ENCODE data around the gene FDX1.
"Not testable (repeated sequence)": the region's sequence is repeated elsewhere in the genome, so short reads cannot be mapped to it uniquely, and the experiment has no call there.

The FDX1 gene, protein sequence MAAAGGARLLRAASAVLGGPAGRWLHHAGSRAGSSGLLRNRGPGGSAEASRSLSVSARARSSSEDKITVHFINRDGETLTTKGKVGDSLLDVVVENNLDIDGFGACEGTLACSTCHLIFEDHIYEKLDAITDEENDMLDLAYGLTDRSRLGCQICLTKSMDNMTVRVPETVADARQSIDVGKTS

DNA sequence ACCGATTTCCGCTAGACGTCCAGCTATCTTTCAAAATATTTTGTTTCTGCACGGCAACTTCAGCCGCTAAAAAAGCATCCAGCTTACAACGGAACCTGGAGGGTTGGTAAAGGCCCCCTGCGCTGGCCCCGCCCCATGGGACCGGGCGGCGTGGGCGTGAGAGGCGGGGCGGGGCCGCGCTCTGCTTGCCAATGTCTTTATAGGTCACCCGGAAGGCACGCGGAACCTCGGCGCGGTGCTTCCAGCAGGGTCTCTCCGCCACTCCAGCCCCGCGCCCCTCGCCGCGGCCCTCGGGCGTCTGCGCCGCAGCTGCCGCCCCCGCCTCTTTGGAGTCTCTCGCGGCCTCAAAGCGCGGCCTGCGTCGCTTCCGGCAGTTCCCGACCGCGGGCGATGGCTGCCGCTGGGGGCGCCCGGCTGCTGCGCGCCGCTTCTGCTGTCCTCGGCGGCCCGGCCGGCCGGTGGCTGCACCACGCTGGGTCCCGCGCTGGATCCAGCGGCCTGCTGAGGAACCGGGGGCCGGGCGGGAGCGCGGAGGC is at the start of gene FDX1:
Gene FDX1 (plus strand): TSS at position 218 of the 536 bp plus-strand sequence. CDS start 173 bp downstream, at position 391.
- peak; percentile 75 for DNase-seq (ENCODE audit: low spot score)

DNA sequence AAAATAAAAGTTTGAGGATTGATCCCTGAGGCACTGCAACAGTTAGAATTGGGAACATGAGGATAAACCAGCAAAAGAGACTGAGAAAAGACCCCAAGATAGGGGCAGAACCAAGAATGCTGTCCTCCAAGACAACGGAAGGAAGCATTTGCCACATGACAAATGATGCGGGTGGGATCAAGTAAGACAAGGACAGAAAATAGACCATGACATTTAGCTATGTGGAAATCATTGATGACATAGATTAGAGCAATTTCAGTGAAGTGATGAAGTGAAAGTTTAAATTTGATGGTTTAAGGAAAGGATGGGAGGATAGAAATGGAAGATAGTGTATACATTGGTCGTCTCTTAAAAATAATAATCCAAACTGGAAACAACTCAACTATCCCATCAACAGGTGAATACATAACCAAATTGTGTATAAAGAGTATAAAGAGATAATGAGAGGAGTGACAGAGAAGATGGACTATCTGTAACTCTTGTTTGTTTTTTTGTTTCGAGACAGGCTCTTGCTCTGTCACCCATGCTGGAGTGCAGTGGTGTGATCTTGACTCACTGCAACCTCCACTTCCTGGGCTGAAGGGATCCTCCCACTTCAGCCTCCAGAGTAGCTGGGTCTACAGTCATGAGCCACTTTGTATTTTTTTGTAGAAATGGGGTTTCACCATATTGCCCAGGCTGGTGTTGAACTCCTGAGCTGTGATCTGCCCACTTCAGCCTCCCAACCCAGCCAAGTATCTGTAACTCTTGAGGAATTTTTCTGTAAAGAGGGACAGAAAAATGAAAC is 48.7 kb upstream of the FDX1 start:
- DNase-seq (ENCODE audit: low spot score) = no peak

DNA sequence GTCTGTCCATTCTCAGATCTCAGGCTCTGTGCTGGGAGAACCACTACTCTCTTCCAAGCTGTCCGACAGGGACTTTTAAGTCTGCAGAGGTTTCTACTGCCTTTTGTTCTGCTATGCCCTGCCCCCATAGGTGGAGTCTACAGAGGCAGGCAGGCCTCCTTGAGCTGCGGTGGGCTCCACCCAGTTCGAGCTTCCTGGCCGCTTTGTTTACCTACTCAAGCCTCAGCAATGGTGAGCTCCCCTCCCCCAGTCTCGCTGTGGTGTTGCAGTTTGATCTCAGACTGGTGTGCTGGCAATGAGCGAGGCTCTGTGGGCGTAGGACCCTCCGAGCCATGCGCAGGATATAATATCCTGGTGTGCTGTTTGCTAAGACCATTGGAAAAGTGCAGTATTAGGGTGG is 41.5 kb upstream of the FDX1 start:
- not testable (repeated sequence) for DNase-seq (ENCODE audit: low spot score)

DNA sequence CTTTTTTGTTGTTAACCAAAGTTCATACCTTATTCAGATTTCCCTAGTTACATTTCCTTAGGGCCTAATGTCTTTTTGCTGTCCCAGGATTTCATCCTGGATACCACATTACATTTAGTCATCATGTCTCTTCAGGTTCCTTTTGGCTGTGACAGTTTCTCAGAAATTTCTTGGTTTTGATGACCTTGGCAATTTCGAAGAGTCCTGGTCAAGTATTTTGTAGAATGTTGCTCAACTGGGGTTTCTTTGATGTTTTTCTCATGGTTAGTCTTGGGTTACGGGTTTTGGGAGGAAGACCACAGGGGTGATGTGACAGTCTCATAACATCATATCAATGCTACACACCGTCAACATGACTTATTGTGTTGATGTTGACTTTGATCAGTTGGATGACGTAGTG is 39.8 kb upstream of the FDX1 start:
- DNase-seq (ENCODE audit: low spot score) = no peak

DNA sequence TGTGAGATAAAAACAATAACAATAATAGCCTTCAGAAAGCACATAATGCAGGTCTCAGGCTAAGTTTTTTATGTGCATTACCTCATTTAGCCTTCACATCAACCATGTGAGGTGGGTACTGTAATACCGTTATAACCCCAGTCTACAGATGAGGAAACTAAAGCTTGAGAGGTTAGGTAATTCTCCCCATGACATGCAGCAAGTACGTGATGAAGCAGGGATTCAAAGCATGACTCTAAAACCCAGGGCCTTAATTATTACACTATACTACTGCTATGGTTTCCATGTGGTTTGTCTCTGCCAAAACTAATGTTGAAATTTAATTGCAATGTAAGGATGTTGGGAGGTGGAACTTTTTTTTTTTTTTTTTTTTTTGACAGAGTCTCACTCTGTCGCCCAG is 37.7 kb upstream of the FDX1 start:
- DNase-seq (ENCODE audit: low spot score) = no peak

DNA sequence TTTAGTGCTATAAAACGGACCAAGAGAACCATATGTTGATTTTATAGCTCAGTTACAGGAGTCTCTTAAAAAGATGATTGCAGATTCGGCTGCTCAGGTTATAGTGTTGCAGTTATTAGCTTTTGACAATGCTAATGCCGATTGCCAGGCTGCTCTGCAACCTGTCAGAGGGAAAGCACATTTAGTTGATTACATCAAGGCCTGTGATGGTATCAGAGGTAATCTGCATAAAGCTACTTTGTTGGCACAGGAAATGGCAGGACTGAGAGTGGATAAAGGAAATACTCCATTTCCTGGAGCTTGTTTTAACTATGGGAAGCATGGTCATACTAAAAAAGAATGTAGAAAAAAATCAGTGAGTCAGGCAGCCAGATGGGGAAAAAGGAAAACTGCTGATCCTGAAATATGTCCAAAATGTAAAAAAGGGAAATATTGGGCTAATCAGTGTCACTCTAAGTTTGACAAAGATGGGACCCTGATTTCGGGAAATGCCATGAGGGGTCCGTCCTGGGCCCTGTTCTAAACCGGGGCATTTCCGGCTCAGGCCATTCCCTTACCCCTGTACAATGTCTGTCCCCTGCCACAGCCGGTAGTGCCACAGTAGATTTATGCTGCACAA is 32.0 kb upstream of the FDX1 start:
- DNase-seq (ENCODE audit: low spot score) = not testable (repeated sequence)

DNA sequence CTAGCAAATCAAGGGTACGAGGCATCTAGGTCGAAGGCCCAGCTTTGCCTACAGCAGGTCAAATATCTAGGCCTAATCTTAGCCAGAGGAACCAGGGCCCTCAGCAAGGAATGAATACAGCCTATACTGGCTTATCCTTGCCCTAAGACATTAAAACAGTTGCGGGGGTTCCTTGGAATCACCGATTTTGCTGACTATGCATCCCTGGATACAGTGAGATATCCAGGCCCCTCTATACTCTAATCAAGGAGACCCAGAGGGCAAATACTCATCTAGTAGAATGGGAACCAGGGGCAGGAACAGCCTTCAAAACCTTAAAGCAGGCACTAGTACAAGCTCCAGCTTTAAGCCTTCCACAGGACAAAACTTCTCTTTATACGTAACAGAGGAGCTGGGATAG is 26.2 kb upstream of the FDX1 start:
- DNase-seq (ENCODE audit: low spot score) = not testable (repeated sequence)

DNA sequence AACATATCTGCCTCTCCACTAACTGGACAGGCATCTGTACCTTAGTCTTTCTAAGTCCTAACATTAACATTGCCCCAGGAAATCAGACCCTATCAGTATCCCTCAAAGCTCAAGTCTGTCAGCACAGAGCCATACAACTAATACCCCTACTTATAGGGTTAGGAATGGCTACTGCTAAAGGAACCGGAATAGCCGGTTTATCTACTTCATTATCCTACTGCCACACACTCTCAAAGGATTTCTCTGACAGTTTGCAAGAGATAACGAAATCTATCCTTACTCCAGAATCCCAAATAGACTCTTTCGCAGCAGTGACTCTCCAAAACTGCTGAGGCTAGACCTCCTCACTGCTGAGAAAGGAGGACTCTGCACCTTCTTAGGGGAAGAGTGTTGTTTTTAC is 24.1 kb upstream of the FDX1 start:
- DNase-seq (ENCODE audit: low spot score) = not testable (repeated sequence)

DNA sequence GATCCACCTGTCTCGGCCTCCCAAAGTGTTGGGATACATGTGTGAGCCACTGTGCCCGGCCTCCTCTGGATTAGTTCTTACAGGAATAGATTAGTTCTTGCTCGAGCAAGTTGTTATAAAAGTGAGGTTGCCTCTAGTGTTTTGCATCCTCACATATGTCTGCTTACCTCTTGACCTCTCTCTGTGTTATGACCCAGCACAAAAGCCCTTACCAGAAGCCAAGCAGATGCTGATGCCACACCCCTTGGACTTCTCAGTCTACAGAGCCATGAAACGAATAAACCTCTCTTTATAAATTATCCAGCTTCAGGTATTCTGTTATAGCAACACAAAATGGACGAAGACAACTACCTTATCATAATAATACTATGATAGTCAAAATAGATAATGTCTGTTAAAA is 22.4 kb upstream of the FDX1 start:
- DNase-seq (ENCODE audit: low spot score) = no peak

DNA sequence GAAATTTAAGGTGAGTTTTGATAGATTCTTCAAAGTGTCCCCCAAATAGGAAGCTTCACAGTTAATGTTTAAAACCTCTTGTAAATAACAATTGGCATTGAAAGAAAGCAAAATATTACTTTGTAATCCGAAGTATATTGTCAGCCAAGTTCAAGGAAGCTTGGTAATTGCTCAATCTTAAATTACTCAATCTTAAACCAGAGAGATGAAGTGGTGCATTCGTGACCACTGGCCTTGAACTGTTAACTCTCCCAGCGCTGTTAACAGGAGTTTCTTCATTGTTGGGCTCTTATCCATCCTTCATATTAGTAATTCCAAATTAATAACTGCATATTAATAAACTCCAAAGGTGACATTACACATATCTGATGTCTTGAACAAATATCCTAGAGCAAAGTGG is 20.6 kb upstream of the FDX1 start:
- DNase-seq (ENCODE audit: low spot score) = no peak

DNA sequence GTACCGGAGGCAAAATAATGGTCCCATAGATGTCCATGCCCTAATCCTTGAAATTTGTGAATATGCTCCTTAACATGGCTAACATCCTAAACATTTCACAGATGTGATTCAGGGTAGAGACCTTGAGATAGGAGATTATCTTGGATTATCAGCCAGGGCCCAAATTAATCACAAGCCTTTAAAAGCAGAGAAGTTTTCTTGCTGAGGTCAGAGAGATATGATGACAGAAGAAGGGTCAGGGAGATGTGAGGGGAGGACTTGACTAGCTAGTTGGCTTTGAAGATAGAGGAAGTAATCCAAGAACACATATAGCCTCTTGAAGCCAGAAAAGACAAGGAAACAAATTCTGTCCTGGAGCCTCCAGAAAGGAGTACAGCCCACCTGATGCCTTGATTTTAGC is 19.1 kb upstream of the FDX1 start:
- no peak for DNase-seq (ENCODE audit: low spot score)

DNA sequence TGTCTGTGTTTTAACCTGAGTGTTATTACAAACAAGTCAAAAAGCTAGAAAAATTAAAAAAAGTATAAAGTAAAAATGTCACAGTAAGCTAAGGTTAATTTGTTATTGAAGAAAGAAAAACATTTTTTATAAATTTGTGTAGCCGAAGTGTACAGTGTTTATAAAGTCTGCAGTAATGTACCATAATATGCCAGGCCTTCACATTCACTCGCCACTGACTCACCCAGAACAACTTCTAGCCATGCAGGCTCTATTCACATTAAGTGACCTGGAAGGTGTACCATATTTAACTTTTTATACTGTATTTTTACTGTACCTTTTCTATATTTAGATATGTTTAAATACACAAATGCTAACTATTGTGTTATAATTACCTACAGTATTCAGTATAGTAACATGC is 14.7 kb upstream of the FDX1 start:
- DNase-seq (ENCODE audit: low spot score) = no peak

DNA sequence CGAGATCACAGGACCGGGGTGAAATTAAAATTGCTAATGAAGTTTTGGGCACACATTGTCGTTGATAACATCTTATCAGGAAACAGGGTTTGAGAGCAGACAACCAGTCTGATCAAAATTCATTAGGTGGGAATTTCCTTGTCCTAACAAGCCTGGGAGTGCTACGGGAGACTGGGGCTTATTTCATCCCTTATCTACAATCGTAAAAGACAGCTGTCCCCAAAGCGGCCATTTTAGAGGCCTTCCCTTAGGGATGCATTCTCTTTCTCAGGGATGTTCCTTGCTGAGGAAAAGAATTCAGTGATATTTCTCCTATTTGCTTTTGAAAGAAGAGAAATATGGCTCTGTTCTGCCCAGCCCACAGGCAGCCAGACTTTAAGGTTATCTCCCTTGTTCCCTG is 8.1 kb upstream of the FDX1 start:
- DNase-seq (ENCODE audit: low spot score) = not testable (repeated sequence)

DNA sequence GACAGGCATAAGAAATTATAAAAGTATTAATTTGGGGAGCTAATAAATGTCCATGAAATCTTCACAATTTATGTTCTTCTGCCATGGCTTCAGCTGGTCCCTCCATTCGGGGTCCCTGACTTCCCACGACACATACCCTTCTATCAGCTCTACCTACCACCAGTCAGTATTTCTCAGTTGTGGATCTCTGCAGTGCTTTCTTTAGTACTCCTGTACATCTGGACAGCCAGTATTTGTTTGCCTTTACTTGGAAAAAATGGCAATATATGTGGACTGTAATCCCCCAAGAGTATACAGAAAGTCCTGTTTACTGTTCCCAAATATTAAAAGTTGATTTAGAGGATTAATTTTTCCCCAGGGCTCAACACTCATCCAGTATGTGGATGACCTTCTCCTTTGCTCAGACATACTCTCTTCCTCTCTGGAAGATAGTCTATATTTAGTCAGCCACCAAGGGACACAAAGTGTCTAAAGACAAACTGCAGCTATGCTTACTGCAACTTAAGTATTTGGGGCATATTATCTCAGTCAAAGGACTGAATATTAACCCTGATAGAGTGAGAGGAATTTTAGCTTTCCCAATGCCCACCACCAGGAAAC is 7.3 kb upstream of the FDX1 start:
- no peak for DNase-seq (ENCODE audit: low spot score)

DNA sequence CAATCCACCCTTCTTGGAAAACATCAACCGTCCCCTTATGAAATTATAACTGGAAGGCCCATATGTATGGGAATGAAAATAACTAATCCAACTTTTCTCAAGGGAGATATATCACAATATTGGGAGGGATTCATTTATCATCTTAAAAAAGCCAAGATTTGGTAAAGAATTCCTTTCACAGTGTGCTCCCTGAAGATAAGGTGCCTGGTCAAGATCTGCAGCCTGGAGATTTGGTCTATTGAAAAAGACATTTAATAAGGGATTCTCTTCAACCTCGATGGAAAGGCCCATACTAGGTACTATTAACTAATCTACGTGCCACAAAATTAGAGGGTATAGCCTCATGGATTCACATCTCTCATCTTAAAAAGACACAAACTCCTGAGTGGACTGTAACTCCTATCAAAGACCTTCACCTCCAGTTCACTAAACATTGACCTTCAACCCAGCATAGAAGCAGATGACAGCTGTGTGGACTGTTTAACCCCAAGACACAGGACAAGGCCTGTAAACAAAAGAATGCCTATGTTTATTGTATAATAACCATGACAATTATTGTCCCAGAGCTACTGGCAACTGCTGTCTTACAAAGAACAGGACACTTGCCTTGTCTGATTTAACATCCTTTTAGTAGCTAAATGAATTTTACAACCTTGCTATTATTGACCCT is 4.8 kb upstream of the FDX1 start:
- no peak for DNase-seq (ENCODE audit: low spot score)

DNA sequence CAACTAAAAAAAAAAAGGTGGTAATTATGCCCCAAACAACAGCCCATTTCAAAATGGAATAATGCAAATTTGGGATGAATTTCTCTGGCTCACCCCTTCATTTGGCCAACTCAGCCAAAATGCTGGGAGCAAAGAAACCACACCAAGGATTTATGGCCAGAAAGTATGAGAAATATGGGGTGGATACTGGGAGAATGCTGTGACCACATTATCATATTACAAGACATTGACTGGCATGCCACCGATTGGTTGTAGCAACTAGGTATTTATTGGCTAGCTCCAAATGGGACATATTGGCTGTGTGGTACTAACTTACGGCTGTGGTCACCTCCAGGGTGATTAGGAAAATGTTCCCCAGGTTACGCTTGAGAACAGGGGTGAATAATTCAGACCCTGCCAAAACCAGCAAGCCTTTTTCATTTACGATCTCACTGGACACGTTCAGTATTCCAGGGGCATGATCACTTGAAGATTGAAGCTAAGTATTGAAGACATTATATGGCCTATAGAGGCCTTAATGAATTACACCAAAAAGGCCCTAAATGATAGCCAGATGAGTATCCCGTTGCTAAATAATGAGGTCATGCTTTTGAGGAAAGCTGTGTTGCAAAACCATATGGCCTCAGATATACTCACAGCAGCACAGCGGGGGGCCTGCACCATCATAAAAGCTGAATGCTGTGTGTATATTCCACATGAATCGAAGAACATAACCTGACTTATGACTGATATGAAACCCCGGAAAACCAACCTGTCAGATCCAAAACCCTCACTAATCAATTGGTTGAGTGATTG is 3.8 kb upstream of the FDX1 start:
- DNase-seq (ENCODE audit: low spot score) = no peak

DNA sequence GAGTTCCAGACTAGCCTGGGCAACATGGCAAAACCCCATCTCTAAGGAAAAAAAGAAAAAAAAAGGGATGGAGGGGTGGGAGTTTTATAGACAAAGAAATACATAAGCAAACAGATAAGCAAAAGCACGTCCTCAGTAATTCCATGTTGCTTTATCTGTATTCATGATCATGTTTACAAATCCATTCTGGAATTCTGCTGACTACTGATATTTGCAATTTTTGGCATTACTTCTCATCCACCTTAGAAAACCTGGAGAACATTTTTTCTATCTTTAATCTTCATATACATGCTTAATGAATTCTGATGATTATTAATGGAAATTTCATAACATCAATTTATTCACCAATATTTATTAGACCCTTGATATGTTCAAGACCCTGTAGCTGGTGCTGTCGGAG is 1.7 kb upstream of the FDX1 start:
- DNase-seq (ENCODE audit: low spot score) = no peak

DNA sequence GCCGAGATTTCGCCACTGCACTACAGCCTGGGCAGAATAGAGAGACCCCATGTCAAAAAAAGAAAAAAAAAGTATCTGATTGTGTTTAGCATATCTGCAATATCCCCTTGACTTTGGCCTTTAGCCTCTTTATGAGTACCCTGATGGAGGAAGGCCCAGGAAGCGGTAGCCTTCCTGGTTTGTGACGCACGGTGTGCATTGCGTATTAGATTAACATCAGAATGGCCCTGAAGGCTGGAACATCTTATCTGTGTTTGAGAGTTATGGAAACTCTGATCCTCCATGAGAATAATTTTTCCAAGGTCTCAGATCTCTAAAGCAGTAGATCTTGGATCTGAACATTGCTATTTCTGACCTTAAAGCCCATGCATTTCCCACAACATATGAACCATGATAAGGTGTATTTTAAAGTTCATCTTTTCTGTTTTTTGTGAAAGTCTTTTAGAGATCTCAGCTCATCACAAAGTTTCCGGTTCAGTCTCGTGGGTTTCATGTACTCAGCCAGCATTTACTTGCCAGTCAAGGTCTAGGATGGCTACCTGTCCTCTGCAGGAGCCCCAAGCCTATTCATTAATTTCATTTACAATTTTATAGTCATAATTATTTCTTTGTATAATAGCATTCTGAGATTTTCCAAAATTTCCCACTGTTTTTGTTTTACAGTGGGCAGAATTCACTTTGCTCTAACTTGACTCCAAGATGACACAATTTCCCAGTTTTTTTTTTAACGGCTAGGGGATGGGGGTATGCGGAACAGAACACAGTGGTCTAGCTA is 605 bp upstream of the FDX1 start:
- no peak for DNase-seq (ENCODE audit: low spot score)

DNA sequence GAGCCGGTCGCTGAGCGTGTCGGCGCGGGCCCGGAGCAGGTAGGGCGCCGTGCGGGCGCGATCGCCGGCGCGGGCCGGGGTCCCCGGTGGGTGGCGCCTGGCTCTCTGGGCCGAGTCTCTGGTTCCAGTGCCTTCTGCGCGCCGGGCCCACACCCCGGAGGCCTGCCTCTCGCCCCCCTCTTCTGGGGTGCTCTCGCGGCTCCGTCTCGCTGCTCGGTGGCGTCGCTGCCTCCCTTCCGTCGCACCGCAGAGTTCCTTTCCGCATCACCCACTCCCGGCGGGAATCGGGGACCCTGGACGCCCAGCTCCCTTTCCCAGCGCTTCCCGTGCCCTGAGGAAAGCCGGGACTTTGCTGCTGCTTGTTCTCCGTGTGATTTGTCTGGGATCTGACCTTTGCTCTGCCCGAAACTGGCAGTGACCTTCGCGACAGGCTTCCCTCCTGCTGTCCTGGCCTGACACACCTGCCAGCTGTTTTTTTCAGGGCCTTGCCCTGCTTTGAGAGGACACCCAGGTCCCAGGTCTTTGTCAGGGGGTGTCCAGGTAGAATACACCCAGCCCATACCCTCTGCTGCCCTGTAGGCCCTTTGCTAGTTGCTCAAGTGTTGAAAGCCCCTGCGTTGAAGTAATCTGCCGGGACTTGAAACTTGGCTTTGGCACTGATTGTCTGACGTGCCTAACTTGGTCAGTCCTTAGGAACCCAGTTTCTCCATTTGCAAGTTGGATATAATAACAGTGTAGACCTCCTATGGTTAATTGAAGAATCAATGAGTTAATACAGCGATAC is 711 bp downstream of the FDX1 start:
- peak; percentile 34 for DNase-seq (ENCODE audit: low spot score)
